SK-N-SH (cell line): Measurements from ENCODE around the gene CLDND1. TPM values are rescaled to one million over a fixed set of nuclear protein-coding genes. Genes with fewer than 3 reads are reported as not detected.

Experiments used
- CTCF ChIA-PET: fragments of 300-600, 350-600 bp; formaldehyde crosslinking; extraction: SDS; loops from one replicate; lab custom pipeline; 2021; lab: Yijun Ruan, JAX
- POLR2A ChIA-PET: fragments of 350-600 bp; sonication (Branson Sonifier 250); formaldehyde crosslinking; extraction: SDS; loops from one replicate; lab custom pipeline; 2020; ENCODE audit warnings: antibody characterized with exemption, inconsistent platforms; lab: Yijun Ruan, JAX
- DNase-seq: peaks from one replicate; pipeline ENCODE4 v3.0.0; 2012
- H2AFZ ChIP-seq: fragments of 200-600 bp; sonication (generic); 2 replicates; pipeline ENCODE4 v1.8.1; 2016; ENCODE audit warnings: antibody characterized with exemption, mild to moderate bottlenecking, low read depth
- H3F3A ChIP-seq: fragments of 200-600 bp; sonication (generic); replicated peaks from 2 replicates; pipeline ENCODE3; 2016; ENCODE audit warnings: antibody characterized with exemption, mild to moderate bottlenecking; ENCODE audit not compliant: insufficient read depth
- H3K27ac ChIP-seq, 2 experiments: fragments of 200-500 bp in 1 of 2; fragments of 200-600 bp in 1 of 2; sonication (Bioruptor generic) in 1 of 2; sonication (generic), shearing (Covaris generic) in 1 of 2; 2 replicates each; pipeline versions ENCODE4 v1.5.1 to v1.6.1; 2014 to 2016; ENCODE audit warnings: low read depth in 2 of 2, inconsistent platforms in 1 of 2, low read length in 1 of 2, mild to moderate bottlenecking in 1 of 2, mixed read lengths in 1 of 2
- H3K27me3 ChIP-seq: fragments of 200-600 bp; sonication (generic), shearing (Covaris generic); 2 replicates; pipeline ENCODE4 v1.6.1; 2016; ENCODE audit warnings: mixed run types; ENCODE audit not compliant: insufficient read depth
- H3K36me3 ChIP-seq, 2 experiments: fragments of 200-500 bp in 1 of 2; fragments of 200-600 bp in 1 of 2; sonication (Bioruptor generic) in 1 of 2; sonication (generic) in 1 of 2; replicated peaks in 1 of 2; 2 replicates each; pipeline versions ENCODE3 to v1.5.1; 2014 to 2016; ENCODE audit warnings: low read length in 1 of 2, mild to moderate bottlenecking in 1 of 2; ENCODE audit not compliant: insufficient read depth in 2 of 2, control insufficient read depth in 1 of 2
- H3K4me1 ChIP-seq, 2 experiments: fragments of 200-500 bp in 1 of 2; fragments of 200-600 bp in 1 of 2; sonication (Bioruptor generic) in 1 of 2; sonication (generic), shearing (Covaris generic) in 1 of 2; 2 replicates each; pipeline versions ENCODE4 v1.5.1 to v1.6.1; 2014 to 2016; ENCODE audit warnings: low read depth in 1 of 2, low read length in 1 of 2, mixed run types in 1 of 2; ENCODE audit not compliant: insufficient read depth in 2 of 2, control insufficient read depth in 1 of 2
- H3K4me2 ChIP-seq: fragments of 200-600 bp; sonication (generic), shearing (Covaris generic); 2 replicates; pipeline ENCODE4 v1.6.1; 2017; ENCODE audit warnings: mixed run types
- H3K4me3 ChIP-seq, 2 experiments: fragments of 200-500 bp in 1 of 2; fragments of 200-600 bp in 1 of 2; sonication (Bioruptor generic) in 1 of 2; sonication (generic), shearing (Covaris generic) in 1 of 2; 2 replicates each; pipeline versions ENCODE4 v1.5.1 to v1.8.1; 2014 to 2016; ENCODE audit warnings: low read depth in 2 of 2, inconsistent platforms in 1 of 2, low read length in 1 of 2, mild to moderate bottlenecking in 1 of 2, mixed read lengths in 1 of 2, moderate library complexity in 1 of 2
- H3K79me2 ChIP-seq: fragments of 200-600 bp; sonication (generic); 2 replicates; pipeline ENCODE4 v1.8.1; 2017; ENCODE audit warnings: mild to moderate bottlenecking; ENCODE audit not compliant: insufficient read depth
- H3K9ac ChIP-seq: fragments of 200-600 bp; sonication (generic); 2 replicates; pipeline ENCODE4 v1.6.1; 2017; ENCODE audit warnings: mixed run types
- H3K9me2 ChIP-seq: fragments of 200-600 bp; sonication (generic); 2 replicates; pipeline ENCODE4 v1.6.1; 2017; ENCODE audit warnings: mixed run types
- H3K9me3 ChIP-seq: fragments of 200-600 bp; sonication (generic); 2 replicates; pipeline ENCODE4 v1.6.1; 2017; ENCODE audit warnings: mixed run types, mild to moderate bottlenecking, moderate library complexity
- H4K20me1 ChIP-seq: fragments of 200-600 bp; sonication (generic); 2 replicates; pipeline ENCODE4 v1.6.1; 2017; ENCODE audit warnings: mild to moderate bottlenecking, mixed run types; ENCODE audit not compliant: insufficient read depth
- CHD2 ChIP-seq: fragments of 150-350 bp; IDR thresholded peaks from 2 replicates; pipeline ENCODE4 v1.6.1; 2018; ENCODE audit warnings: low read length; ENCODE audit not compliant: partially characterized antibody
- ELF1 ChIP-seq: IDR thresholded peaks from 2 replicates; pipeline ENCODE4 v1.4.0; 2012
- EZH2phosphoT487 ChIP-seq: fragments of 200-600 bp; sonication (generic); IDR thresholded peaks from 2 replicates; pipeline ENCODE4 v1.6.1; 2017; ENCODE audit warnings: low read depth, mixed run types, mild to moderate bottlenecking, antibody characterized with exemption, moderate library complexity, borderline replicate concordance
- JUND ChIP-seq: IDR thresholded peaks from 2 replicates; pipeline ENCODE4 v1.4.0; 2012
- MEF2A ChIP-seq: IDR thresholded peaks from 2 replicates; pipeline ENCODE4 v1.4.0; 2012; ENCODE audit warnings: low read depth, borderline replicate concordance
- MXI1 ChIP-seq: IDR thresholded peaks from 2 replicates; pipeline ENCODE4 v1.6.1; 2012; ENCODE audit warnings: mild to moderate bottlenecking, low read depth, low read length, improper control_type of control experiment
- NFIC ChIP-seq: IDR thresholded peaks from 2 replicates; pipeline ENCODE4 v1.4.0; 2012; ENCODE audit warnings: borderline replicate concordance
- RCOR1 ChIP-seq: fragments of 150-350 bp; IDR thresholded peaks from 2 replicates; pipeline ENCODE4 v1.6.1; 2017; ENCODE audit warnings: antibody characterized with exemption, low read length
- RXRA ChIP-seq: IDR thresholded peaks from 2 replicates; pipeline ENCODE4 v1.4.0; 2012; ENCODE audit warnings: low read depth, mild to moderate bottlenecking, borderline replicate concordance
- SMC3 ChIP-seq: IDR thresholded peaks from 2 replicates; pipeline ENCODE4 v1.6.1; 2012; ENCODE audit warnings: low read depth, low read length, improper control_type of control experiment
- TCF12 ChIP-seq: IDR thresholded peaks from 2 replicates; pipeline ENCODE4 v1.4.0; 2012
- TEAD4 ChIP-seq: IDR thresholded peaks from 2 replicates; pipeline ENCODE4 v1.4.0; 2012; ENCODE audit warnings: mild to moderate bottlenecking, borderline replicate concordance; ENCODE audit not compliant: insufficient read depth
- YY1 ChIP-seq: IDR thresholded peaks from 2 replicates; pipeline ENCODE4 v1.4.0; 2012; ENCODE audit warnings: low read depth, mild to moderate bottlenecking
- WGBS: methylation state at CpG from one replicate; pipeline ENCODE4 v1.1.6; 2017; ENCODE audit warnings: low lambda C conversion rate; 5-methylcytosine and 5-hydroxymethylcytosine counted together
- polyA plus RNA-seq, 3 experiments: library from polyadenylated mRNA; depleted of rRNA; stranded (reverse); fragments of >200 nt; gene quantifications; 2 replicates each; pipeline ENCODE4 v1.2.3, GENCODE V29; 2012
- TF ChIP-seq, protein P1 (sequence below): fragments of 200-600 bp; sonication (generic); IDR thresholded peaks from 2 replicates; pipeline ENCODE4 v1.6.1; 2017; ENCODE audit warnings: antibody characterized with exemption, mild to moderate bottlenecking, moderate library complexity
- TF ChIP-seq, protein P2 (sequence below): IDR thresholded peaks from 2 replicates; pipeline ENCODE4; 2012
- TF ChIP-seq, protein P3 (sequence below): fragments of 150-350 bp; IDR thresholded peaks from 2 replicates; pipeline ENCODE4 v1.6.1; 2016; ENCODE audit warnings: mild to moderate bottlenecking, low read depth, low read length
- TF ChIP-seq, protein P4 (sequence below): IDR thresholded peaks from 2 replicates; pipeline ENCODE4 v1.6.1; 2012; ENCODE audit warnings: mild to moderate bottlenecking, low read depth, low read length, moderate library complexity

CLDND1 gene
- polyA plus RNA-seq, 1 of the 3 experiments (the other 2 are of a cell fraction), result 110 TPM

DNA sequence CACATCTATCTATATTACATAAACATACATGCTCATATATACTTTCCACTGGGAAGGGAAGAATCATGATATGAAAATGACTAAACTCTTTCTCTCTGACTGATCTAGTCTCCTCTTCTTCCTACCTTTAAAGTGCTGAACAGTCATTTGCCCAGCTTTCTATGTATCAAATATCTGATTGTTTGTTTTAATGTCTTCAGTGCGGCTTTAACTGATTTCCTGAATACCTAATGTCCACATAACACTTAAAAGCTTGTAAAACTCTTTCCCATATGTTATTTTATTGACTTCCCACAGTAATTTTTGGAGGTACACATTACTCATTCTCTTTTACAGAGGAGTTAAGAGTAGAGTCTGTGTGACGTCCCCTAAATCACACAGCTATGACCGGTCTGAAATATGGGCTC is 42.5 kb upstream of the CLDND1 start (continued):
- TF ChIP-seq, protein P1, sequence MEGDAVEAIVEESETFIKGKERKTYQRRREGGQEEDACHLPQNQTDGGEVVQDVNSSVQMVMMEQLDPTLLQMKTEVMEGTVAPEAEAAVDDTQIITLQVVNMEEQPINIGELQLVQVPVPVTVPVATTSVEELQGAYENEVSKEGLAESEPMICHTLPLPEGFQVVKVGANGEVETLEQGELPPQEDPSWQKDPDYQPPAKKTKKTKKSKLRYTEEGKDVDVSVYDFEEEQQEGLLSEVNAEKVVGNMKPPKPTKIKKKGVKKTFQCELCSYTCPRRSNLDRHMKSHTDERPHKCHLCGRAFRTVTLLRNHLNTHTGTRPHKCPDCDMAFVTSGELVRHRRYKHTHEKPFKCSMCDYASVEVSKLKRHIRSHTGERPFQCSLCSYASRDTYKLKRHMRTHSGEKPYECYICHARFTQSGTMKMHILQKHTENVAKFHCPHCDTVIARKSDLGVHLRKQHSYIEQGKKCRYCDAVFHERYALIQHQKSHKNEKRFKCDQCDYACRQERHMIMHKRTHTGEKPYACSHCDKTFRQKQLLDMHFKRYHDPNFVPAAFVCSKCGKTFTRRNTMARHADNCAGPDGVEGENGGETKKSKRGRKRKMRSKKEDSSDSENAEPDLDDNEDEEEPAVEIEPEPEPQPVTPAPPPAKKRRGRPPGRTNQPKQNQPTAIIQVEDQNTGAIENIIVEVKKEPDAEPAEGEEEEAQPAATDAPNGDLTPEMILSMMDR, result no peak

DNA sequence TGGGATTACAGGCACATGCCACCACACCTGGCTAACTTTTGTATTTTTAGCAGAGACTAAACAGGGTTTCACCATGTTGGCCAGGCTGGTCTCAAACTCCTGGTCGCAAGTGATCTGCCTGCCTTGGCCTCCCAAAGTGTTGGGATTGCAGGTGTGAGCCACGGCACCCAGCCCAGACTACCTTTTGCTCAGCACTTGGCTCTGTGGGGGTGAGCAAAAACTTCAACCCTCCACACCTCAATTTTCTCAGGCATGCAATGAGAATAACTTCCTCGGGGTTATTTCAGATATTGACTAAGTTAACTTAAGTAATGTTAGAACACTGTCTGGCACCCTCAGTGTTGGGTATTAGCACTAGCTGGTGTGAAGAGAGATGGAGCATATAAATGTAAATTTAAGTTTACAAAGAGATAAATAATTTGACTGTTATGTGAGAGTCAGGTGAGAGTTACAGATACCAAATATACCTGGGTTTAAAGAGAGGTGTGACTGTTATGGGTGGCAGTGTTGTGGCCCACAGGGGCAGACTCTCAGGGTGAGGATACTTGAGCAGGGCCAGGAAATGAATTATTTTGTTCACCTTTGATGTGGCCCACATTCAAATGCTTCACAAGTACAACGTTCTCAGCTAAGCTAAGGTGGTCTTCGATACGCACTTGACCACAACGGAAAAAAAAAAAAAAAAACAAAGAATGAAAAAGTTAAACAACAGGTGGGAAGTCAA is 41.7 kb upstream of the CLDND1 start:
- Histone ChIP-seq H2AFZ (no peak overlapping the region), H3K27me3 (peaks cover 5% of the 10 kb centered on the region; the same call in 1 of the 2 replicates), H3K9me2 (no peaks in the 10 kb centered on the region), H4K20me1 (no peaks in the 10 kb centered on the region), H3K27ac (no peak overlapping the region), H3K4me1 (no peaks in the 10 kb centered on the region), H3K36me3 (no peaks in the 10 kb centered on the region)
- CTCF ChIA-PET, result interaction anchor here (0.6 to 1.2 kb wide), 2 partner anchors 9 to 28 kb away, joined by 3 to 4 read pairs; no protein-coding TSS in a partner anchor
- DNase-seq, result no peak
- TF ChIP-seq YY1, result no peak
- no peak for TF ChIP-seq TEAD4
- TF ChIP-seq CHD2, result no peak
- no peak for TF ChIP-seq SMC3
- TF ChIP-seq MXI1, result no peak
- TF ChIP-seq JUND, result no peak
- no peak for TF ChIP-seq TCF12
- TF ChIP-seq, all 33 proteins: peak for 0
- no peak overlapping the region for H3K4me2 ChIP-seq
- no peak overlapping the region for H3K4me3 ChIP-seq
- 52% methylated on average over 7 of the region's 7 CpGs for WGBS
- H3K79me2 ChIP-seq, result no peaks in the 10 kb centered on the region
- no peaks in the 10 kb centered on the region for H3K9me3 ChIP-seq
- no peak overlapping the region for H3K9ac ChIP-seq
- no peaks in the 10 kb centered on the region for H3F3A ChIP-seq
- POLR2A ChIA-PET, result no interaction called here

DNA sequence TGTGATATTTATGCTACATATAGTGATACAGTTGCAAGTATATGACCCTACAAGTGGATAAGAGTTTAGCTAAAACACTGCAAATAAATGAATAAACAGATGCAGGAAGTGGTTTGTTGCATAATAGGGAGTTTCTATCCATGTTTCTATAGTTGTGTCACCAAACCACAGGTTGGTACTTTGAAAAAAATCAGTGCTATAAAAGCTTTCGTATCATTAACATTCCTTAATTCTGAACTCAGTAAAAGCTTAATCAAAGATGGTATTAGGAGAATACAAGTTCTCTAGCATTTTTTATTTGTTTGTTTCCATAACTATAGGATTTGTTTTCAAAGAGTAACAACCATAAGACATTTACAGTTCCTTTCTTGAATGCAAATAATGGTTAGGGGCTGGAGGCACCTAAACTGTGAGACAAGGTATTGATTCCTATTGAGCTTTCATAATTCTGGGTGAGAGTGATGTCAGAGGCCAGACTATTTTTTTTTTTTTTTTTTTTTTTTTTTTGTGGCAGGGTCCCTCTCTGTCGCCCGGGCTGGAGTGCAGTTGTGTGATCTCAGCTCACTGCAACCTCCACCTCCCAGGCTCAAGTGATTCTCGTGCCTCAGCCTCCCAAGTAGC is 41.1 kb upstream of the CLDND1 start:
- CTCF ChIA-PET, result no interaction called here
- Histone ChIP-seq H2AFZ (no peak overlapping the region), H3K9me3 (no peaks in the 10 kb centered on the region), H3F3A (no peaks in the 10 kb centered on the region), H3K4me1 (no peaks in the 10 kb centered on the region), H3K79me2 (no peaks in the 10 kb centered on the region), H3K9me2 (no peaks in the 10 kb centered on the region), H3K36me3 (no peaks in the 10 kb centered on the region), H3K27me3 (peaks cover 5% of the 10 kb centered on the region; the same call in 1 of the 2 replicates), H3K27ac (no peak overlapping the region), H3K4me2 (no peak overlapping the region), H3K4me3 (no peak overlapping the region), H3K9ac (no peak overlapping the region), H4K20me1 (no peaks in the 10 kb centered on the region)
- no peak for DNase-seq
- WGBS, result 48% methylated on average over 4 of the region's 4 CpGs
- POLR2A ChIA-PET, result no interaction called here
- TF ChIP-seq EZH2phosphoT487, result no peak
- TF ChIP-seq, protein P2, sequence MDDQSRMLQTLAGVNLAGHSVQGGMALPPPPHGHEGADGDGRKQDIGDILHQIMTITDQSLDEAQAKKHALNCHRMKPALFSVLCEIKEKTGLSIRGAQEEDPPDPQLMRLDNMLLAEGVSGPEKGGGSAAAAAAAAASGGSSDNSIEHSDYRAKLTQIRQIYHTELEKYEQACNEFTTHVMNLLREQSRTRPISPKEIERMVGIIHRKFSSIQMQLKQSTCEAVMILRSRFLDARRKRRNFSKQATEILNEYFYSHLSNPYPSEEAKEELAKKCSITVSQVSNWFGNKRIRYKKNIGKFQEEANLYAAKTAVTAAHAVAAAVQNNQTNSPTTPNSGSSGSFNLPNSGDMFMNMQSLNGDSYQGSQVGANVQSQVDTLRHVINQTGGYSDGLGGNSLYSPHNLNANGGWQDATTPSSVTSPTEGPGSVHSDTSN, result no peak
- TF ChIP-seq SMC3, result no peak
- TF ChIP-seq, protein P3, sequence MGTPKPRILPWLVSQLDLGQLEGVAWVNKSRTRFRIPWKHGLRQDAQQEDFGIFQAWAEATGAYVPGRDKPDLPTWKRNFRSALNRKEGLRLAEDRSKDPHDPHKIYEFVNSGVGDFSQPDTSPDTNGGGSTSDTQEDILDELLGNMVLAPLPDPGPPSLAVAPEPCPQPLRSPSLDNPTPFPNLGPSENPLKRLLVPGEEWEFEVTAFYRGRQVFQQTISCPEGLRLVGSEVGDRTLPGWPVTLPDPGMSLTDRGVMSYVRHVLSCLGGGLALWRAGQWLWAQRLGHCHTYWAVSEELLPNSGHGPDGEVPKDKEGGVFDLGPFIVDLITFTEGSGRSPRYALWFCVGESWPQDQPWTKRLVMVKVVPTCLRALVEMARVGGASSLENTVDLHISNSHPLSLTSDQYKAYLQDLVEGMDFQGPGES, result no peak
- TF ChIP-seq CHD2, result no peak
- no peak for TF ChIP-seq RCOR1
- TF ChIP-seq ELF1, result no peak
- TF ChIP-seq RXRA, result no peak
- TF ChIP-seq, protein P4, sequence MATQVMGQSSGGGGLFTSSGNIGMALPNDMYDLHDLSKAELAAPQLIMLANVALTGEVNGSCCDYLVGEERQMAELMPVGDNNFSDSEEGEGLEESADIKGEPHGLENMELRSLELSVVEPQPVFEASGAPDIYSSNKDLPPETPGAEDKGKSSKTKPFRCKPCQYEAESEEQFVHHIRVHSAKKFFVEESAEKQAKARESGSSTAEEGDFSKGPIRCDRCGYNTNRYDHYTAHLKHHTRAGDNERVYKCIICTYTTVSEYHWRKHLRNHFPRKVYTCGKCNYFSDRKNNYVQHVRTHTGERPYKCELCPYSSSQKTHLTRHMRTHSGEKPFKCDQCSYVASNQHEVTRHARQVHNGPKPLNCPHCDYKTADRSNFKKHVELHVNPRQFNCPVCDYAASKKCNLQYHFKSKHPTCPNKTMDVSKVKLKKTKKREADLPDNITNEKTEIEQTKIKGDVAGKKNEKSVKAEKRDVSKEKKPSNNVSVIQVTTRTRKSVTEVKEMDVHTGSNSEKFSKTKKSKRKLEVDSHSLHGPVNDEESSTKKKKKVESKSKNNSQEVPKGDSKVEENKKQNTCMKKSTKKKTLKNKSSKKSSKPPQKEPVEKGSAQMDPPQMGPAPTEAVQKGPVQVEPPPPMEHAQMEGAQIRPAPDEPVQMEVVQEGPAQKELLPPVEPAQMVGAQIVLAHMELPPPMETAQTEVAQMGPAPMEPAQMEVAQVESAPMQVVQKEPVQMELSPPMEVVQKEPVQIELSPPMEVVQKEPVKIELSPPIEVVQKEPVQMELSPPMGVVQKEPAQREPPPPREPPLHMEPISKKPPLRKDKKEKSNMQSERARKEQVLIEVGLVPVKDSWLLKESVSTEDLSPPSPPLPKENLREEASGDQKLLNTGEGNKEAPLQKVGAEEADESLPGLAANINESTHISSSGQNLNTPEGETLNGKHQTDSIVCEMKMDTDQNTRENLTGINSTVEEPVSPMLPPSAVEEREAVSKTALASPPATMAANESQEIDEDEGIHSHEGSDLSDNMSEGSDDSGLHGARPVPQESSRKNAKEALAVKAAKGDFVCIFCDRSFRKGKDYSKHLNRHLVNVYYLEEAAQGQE, result no peak
- TF ChIP-seq NFIC, result no peak
- no peak for TF ChIP-seq MEF2A
- TF ChIP-seq YY1, result no peak
